IPS DF 4.7 (cell line): Measurements from ENCODE around the gene BEAN1.
"Not testable (repeated sequence)": the region's sequence is repeated elsewhere in the genome, so short reads cannot be mapped to it uniquely, and the experiment has no call there.

Experiments used
- DNase-seq: peaks from one replicate; pipeline ENCODE4 v3.0.0-alpha.2; 2013; ENCODE audit warnings: low spot score; ENCODE audit errors: extremely low read depth

Gene BEAN1

GRCh38 chr16:66507731-66508239, 80.7 kb downstream of the BEAN1 start:
- DNase-seq, result no peak

DNA sequence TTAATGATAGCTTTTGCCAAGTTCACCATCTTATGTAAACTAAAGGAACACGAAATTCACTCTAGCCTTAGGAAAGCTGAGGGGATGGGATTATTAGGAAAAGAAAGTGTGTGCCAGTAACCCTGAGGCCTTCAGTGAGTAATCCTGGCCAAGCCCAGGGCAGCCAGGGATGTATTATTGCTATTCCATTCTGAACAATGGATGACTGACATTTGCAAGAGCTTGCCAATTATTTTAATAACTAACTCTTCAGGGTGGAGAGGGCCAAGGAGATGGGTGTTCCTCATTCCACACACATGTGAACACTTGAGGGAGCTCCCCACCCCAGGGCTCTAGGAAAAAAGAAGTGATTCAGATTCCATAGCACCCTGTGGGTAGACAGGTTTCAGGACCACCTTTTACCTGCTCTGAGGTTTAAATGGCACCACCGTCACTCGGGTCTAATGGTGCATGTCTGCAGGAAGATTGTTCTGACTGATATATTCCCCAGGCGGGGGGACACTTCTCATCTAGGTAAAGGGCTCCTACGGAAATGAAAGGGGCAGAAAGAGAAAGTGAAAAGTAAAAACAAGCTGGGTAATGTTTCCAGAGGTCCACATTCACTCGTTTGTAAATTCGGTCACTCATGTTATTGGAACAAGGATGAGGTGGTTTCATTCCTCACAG, 81.3 kb downstream of the BEAN1 start:
- DNase-seq, result no peak

DNA sequence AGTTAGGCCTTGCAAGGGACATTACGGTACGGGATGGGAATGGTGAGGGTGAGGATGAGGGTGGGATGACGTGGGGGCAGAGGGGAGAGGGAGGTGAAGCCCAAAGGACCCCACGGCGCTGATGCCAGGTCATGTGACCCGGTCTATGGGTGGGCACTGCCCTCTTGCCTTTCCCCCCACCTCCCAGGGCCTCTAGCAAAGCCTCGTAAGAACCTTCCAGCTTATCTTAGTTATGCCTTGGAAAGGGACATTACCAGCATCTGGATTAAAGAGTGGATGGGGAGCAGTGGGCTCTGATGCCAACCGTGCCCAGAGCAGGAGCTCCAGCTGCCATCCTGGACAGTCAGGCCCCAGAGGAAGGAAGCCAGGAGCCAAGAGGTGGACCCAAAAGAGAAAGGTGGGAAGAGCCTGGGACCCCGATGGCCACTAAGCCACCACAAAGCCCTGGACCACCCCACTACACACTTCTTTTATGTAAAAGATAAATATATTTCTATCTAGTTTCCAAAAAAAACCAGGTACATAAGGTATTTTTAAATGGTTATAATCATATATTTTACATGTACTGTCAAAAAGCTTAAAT, 81.9 kb downstream of the BEAN1 start:
- no peak for DNase-seq

- DNase-seq, result no peak
These were observed 82.5 kb downstream of the BEAN1 start for GRCh38 chr16:66509576-66509975.

GRCh38 chr16:66510298-66510697, 83.2 kb downstream of the BEAN1 start:
- DNase-seq, result no peak

- no peak for DNase-seq
These were observed 83.9 kb downstream of the BEAN1 start for GRCh38 chr16:66510711-66511601.

GRCh38 chr16:66511602-66512271, 84.6 kb downstream of the BEAN1 start:
- DNase-seq, result peak; percentile 58

DNA sequence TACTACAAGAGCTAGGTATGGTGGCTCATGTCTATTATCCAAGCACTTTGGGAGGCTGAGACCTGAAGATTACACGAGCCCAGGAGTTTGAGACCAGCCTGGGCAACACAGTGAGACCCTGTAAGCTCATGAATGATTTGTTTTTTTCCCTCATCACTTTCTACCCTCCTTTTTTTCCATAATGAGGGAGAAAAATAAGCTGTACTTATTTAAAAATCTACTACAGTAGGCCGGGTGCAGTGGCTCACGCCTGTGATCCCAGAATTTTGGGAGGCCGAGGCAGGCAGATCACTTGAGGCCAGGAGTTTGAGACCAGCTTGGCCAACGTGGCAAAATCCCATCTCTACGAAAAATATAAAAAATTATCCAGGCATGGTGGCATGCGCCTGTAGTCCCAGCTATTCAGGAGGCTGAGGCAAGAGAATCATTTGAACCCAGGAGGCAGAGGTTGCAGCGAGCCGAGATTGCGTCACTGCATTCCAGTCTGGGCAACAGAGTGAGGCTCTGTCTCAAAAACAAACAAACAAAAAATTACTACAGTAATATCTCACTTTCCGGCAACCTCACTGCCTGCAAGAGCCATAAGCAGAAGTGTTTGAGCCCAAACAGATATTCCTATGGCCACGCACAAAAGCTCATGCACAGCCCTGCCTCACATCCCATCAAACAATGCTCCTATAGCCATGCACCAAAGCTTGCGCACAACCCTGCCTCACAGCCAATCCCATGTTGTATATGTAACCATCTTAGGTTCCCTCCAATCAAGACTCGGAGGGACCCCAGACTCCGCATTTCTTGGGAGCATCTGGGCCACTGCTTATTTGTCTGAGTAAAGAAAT, 85.4 kb downstream of the BEAN1 start:
- DNase-seq, result no peak

GRCh38 chr16:66513111-66513723, 86.1 kb downstream of the BEAN1 start:
- no peak for DNase-seq

DNA sequence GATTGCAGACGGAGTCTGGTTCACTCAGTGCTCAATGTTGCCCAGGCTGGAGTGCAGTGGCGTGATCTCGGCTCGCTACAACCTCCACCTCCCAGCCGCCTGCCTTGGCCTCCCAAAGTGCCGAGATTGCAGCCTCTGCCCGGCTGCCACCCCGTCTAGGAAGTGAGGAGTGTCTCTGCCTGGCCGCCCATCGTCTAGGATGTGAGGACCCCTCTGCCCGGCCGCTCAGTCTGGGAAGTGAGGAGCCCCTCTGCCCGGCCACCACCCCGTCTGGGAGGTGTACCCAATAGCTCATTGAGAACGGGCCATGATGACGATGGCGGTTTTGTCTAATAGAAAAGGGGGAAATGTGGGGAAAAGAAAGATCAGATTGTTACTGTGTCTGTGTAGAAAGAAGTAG, 87.3 kb downstream of the BEAN1 start:
- DNase-seq, result not testable (repeated sequence)

DNA sequence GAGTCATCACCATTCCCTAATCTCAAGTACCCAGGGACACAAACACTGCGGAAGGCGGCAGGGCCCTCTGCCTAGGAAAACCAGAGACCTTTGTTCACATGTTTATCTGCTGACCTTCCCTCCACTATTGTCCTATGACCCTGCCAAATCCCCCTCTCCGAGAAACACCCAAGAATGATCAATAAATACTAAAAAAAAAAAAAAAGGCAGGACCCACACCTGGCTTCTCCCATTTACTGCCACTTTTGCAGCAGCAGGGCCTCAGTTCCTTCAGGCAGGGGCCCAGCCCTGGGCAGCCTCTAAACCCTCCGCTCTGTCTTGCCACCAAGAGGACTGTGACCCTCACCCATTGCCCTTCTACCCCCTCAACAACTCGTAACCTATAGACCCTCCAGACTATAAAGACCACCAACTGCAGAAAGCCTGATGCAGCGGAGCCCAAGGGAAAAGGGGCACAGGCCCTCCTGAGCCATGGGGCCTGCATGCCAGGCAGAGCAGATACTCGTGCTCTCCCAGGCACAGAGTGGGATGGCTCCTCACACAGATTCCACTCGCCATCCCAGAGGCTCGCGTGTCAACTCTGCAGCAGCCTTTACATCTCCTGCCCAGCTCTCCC, 88.0 kb downstream of the BEAN1 start:
- not testable (repeated sequence) for DNase-seq

DNA sequence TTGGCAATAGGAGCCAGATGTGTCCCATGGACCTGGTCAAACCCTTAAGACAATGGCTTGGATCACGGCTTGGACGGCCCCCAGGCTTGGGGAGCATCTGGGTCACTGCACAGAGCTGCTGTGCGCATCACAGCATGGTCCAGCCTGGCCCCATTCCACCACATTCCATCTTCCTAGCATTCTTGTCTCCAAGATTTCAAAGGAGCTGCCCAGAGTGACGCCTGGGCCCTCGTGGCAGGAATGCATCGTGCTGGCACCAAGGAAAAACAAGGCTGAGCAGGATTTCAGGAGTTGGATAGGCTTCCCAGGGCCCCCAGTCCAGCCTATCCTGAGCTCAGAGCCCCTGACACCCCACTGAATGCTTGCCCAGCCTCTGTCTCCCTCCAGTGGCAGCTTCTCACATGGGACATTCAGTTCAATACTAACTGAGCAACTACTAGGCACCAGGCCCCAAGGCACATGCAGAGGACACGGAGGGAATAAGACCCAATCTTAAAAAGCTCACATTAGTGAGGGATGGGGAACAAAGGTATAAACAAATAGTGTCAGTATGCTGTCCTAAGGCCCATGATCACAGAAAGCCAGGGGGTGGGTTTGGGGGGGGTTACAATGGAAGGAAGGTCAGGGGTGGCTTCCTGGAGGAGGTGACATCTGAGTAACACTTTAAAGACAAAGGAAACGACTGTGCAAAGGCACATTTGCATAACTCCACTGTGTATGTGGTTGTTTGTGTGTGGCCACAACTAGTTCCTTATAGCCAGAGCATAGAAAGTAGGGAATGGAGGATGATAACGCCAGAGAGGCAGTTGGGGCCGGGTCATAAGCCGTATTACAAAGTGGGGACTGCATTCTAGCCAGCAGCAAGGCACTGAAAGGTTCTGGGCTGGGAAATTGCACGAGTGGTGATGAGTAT, 88.8 kb downstream of the BEAN1 start:
- DNase-seq, result no peak

DNA sequence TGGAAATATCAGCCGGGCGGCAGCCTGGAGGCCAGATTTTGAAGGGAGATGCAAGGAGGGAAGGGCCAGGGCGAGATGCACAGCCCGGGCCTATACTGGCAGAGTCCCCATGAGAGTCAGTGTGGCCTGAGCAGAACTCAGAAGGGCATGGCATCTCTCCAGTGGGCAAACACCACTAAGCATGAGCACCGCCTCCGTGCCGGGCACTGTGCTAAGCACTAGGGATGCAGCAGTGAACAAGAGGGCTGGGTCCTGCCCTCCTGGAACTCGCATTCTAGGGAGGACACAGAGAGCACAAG, 89.4 kb downstream of the BEAN1 start:
- DNase-seq, result no peak

GRCh38 chr16:66516808-66517585, 89.9 kb downstream of the BEAN1 start:
- DNase-seq, result no peak

GRCh38 chr16:66517586-66518263, 90.6 kb downstream of the BEAN1 start:
- no peak for DNase-seq

GRCh38 chr16:66519482-66520373, 92.6 kb downstream of the BEAN1 start:
- no peak for DNase-seq
